Activated T-cell treated with anti-CD3 and anti-CD28 coated beads, Interleukin-2, amount 50 U/mL, for 1 hour (primary cell): Measurements from ENCODE around the gene DDX1.
"Not testable (repeated sequence)": the region's sequence is repeated elsewhere in the genome, so short reads cannot be mapped to it uniquely, and the experiment has no call there.

Experiments
- DNase-seq: peaks from one replicate; pipeline ENCODE4 v3.0.0-alpha.2; 2020

DDX1 gene

DNA sequence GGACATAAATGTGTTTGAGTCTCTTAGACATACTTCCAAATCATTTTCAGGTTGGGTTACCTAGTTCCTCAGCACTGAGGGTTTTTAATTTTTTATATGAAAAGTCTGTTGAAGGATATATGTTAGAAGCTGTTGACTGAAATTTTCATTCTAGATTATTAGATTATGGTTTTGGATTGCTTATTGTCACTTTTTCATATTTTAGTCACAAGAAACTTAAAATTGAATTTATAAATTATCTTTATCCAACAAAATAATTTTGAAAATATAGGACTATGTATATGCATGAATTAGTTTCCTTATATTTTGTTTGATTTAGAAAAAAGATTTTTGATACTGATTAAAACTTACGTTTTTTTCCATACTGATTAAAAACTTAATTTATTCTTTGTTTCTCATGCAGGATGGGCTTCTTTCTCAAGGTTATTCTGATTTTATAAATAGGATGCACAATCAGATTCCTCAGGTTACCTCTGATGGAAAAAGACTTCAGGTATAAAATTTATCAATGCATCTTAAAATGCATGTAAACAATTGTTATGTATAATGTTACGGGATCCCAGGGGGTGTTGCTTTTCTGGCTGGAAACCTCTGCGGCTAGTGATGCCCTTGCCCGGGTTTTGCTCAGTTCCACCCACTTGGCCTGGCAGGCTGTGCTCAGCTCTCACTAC is 26.2 kb downstream of the DDX1 start:
- no peak for DNase-seq

DNA sequence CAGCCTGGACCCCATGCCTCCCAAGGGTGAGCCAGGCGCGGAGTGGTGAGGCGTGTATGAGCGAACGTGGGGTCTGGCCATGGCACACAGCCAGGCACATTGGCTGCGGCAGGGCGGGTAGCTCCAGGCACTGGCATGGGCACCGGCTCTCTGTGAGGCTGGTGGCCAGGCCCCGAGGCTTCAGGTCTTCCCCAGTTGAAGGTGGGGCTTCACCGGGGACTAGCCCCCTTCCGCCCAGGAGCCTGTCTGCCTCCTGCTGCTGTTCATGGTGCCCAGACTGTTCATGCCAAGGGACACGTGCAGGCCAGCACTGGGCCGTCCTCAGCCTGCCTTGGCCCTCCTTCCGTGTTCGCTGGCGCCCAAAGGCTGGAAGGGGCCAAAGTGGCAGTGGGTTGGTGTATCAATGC is 26.8 kb downstream of the DDX1 start:
- no peak for DNase-seq

DNA sequence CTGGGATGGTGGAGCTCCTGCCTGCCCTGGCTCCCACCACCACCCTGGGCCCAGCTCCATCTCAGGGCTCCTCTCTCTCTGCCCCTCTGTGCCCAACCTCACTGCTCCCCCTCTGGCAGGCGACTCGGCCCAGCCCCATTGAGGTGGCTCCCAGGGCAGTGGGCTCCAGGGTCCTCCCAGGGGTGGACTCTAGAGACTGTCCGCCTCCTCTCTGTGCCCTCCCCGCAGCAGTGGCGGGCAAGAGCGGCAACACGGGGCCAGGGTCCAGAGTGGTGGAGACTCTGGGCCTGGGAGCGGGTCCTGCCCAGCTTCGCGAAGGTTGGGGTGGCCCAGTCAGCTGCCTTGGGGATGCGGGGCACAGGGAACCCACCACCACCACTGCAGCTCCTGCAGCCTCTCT is 27.4 kb downstream of the DDX1 start:
- no peak for DNase-seq

DNA sequence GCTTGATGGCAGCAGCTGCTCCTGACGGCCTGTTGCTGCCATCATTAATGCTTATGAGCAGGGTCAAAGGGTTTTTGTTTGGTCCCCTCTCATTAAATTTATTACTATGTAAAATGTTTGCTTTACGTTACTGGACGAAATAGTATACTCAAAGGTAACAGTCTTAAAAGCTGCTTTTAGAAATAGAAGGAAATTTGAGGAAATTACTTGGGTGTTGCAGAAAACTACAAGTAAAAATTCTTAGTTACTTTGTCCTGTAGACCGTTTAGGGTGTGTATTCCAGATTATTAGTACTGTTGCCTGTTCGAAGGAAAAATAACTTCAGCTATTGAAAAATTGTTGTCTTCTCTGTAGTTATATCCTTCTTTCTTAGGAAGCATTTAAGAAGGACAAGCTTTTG is 27.8 kb downstream of the DDX1 start:
- no peak for DNase-seq

DNA sequence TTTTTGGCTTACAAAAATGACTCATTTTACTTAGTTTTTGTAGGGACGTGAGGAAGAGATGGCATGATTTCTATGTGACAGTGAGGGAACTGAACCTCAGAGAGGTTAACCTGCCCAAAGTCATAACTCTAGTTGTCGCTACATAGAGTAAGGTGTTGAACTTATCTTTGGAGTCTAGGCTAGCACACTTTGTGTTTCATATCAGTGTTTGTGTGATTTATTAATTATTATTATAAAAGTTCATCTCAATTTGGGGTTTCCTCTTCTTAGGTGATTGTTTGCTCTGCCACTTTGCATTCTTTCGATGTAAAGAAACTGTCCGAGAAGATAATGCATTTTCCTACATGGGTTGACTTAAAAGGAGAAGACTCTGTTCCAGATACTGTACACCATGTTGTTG is 28.3 kb downstream of the DDX1 start:
- no peak for DNase-seq

DNA sequence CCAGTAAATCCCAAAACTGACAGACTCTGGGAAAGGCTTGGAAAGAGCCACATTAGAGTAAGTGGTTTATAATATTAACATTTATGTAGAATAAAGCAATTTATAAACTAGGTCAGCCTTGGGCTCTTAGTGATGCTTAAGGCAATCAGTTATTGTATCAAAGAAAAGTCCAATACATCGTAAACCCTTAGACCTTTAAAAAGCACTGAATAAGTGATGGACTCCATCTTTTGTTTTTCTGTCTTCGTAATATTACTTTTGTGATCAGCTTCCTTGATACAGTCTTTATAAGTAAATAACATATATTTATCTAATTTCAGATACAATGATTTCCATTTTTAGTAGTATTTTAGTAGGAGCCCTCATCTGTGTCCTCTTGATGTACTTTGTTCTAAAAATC is 28.7 kb downstream of the DDX1 start:
- no peak for DNase-seq

DNA sequence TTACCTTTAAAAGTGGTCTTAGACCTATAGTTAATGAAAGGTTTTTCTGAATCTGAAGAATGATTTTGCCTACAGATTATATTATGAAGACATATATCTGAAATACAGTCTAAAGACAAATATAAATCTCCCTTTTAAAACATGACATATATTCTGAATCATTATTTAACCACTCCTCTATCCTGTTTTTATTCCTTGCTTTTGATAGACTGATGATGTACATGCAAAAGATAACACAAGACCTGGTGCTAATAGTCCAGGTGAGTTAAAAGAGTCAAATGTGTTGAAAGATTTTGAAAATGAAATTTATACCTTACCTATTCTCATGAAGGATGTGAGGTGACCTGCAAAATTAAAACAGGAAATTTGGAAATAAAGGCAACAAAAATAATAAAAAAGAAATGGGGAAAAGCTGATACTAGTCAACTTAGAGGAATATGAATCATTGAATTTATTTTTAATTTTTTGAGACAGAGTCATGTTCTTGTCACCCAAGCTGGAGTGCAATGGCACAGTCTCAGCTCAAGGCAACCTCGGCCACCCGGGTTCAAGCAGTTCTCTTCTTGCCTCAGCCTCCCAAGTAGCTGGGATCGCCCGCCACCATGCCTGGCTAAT is 29.3 kb downstream of the DDX1 start:
- no peak for DNase-seq

DNA sequence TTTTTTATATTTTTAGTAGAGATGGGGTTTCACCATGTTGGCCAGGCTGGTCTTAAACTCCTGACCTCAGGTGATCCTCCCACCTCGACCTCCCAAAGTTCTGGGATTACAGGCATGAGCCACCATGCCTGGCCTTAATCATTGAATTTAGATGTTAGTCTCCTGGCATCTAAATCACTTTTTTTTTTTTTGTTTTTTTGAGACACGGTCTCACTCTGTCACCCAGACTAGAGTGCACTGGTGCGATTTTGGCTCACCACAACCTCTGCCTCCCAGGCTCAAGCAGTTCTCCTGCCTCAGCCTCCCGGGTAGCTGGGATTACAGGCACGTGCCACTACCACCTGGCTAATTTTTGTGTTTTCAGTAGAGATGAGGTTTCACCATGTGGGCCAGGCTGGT is 29.8 kb downstream of the DDX1 start:
- not testable (repeated sequence) for DNase-seq

DNA sequence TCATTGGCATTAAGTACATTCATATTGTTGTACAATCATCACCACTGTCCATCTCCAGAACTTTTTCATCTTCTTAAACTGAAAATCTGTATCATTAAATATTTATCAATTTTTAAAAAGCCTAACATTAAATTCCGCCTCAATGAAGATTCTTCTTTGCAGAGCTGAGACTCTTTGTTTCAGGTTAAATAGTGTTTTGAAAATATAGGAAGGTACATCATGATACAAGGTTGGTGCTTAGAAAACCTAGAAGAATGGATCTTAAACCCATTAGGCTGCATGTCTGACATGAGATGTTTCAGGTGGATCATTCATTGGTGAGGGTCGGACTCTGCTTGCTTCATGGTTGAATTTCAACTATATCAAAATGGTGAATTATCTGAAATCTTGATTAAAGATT is 30.5 kb downstream of the DDX1 start:
- DNase-seq, result no peak

DNA sequence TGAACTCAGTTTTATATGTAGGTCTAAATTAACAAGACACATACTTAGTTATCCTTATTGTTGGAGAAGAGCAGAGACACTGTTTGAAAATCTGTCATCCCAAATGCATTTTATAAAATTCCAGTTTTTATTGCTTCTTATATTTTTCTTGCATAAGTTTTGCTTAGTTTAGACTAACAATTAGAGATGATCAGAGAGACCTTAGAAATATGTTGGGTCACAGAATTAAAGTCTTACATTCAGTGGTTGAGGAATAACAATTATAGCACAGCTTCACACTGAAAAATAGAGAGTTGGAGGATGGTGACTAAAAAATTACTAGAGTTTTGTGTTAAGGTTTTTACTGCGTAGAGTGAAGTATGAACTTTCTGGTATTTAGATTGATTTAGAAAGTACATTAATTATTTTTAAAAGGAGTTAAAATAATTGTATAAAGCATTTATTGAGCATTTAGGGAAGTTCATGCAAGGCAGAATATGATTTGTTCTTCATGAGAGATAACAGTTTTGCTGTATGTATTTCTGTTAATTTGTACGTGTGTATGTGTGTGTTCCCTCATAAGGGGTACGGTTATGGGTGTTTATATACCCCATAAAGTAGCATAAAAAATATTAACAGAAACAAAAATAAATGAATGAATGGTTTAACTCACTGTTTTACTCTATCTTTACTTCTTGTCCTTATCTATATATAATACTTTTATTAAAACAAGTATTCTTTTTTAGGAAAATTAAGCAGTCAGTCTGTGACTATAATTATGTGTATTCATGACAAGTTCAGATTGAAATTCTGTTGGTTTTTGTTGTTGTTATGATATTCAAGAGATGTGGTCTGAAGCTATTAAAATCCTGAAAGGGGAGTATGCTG is 31.2 kb downstream of the DDX1 start:
- no peak for DNase-seq

DNA sequence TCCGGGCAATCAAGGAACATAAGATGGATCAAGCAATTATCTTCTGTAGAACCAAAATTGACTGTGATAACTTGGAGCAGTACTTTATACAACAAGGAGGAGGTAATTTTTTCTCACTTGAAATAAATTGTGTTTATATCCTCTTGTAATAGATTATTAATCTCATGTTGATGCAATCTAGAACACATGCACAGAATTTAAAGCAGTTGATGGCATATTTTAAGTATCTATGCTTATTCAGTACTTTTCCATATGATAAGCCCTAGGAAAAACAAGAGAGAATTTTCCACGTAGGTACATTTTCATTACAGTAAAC is 31.8 kb downstream of the DDX1 start:
- no peak for DNase-seq

DNA sequence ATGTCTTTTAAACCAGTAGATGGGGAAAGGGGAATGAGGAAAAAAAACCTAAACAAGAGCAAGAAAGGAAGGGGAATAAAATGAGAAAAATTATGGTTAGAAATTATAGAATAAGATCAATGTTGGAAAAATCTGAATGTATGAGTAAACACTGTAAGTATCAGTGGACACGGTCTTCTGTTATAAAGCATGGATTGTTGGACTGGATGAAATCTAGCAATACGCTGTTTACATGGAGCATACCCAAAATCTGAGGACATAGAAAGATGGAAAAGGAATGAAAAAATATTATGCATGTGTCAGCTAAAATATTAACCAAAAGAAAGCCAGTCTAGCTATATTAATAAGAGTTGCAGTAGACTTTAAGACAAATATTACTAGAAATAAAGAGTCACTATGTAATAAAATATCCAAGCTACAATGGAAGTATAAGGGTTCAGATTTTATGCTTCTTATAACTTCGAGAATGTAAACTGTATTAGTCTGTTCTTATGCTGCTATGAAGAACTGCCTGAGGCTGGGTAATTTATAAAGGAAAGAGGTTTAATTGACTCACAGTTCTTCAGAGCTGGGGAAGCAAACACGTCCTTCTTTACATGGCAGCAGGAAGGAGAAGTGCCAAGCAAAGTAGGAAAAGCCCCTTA is 32.4 kb downstream of the DDX1 start:
- DNase-seq, result no peak

DNA sequence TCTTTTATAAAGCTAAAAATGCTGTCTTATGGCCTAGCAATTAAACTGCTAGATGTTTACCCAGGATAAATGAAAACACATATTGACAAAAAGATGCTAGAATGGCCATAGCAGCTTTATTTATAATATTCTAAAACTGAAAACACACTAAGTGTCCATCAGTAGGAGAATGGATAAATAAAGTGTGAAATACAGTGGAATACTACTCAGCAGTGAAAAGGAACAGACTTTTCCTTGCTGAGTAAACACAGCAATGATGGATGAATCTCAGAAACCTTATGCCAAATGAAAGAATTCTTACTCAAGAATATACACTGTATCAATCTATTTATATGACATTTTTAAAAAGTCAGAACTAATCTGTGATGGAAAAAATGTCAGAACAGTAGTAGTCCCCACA is 33.2 kb downstream of the DDX1 start:
- DNase-seq, result no peak

DNA sequence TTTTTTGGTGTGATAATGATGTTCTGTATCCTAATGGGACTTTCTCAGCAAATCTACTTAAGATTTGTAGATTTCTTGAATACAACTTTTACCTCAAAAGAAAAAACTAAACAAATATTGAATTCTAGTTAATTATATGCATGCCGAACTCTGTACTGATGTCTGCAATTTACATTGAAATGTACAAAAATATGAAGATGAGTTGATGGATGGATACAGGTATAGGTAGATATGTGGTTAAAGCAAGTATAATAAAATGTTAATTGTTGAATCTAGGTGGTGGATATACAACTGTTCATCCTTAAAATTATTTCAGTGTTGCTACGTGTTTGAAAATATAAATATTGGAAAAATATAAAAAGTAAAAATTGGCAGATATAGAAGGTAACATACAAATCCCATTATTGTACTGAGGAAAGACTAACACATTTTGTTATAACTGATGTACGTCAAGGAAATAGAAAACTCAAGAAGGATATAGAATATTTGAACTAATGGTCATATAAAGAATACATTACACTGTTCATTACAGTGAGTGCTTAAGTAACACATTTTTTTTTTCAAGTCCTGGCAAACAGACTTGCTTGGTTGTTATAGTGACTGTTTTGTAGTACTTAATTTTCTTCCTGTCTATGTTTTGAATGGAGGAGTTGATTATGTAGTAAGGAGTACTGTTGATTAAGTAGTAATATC is 33.8 kb downstream of the DDX1 start:
- DNase-seq, result no peak

DNA sequence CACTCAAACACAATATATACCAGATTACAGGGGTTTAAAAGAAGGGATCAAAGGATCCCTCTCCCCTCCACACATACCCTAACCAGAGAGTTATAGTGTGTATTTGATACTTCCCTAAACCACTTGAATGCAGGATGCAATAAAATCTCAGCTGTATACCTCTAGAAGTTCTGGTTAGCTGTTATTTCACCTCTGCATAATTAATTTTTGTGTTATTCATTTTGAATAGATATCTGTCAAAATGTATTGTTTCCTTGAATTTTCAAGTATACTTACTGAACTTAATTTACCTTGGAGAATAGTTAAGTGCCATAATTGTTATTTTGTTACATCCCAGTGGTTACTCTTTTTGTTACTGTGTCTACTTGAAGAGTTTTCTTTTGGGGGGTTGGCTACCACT is 34.5 kb downstream of the DDX1 start:
- DNase-seq, result no peak

DNA sequence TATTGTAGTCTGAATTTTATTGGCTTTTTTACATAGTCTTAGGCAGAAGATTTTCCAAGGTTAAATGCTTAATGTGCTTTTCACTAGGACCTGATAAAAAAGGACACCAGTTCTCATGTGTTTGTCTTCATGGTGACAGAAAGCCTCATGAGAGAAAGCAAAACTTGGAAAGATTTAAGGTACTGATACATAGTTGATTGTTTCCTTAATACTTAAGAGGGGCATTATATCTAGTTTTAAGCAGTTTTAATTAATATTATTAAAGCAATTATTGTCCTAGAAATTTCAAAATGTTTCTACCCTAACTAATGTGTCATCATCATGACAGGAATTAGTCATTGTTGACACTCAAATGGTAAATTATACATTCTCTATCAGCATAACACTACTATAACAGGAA is 35.3 kb downstream of the DDX1 start:
- no peak for DNase-seq

DNA sequence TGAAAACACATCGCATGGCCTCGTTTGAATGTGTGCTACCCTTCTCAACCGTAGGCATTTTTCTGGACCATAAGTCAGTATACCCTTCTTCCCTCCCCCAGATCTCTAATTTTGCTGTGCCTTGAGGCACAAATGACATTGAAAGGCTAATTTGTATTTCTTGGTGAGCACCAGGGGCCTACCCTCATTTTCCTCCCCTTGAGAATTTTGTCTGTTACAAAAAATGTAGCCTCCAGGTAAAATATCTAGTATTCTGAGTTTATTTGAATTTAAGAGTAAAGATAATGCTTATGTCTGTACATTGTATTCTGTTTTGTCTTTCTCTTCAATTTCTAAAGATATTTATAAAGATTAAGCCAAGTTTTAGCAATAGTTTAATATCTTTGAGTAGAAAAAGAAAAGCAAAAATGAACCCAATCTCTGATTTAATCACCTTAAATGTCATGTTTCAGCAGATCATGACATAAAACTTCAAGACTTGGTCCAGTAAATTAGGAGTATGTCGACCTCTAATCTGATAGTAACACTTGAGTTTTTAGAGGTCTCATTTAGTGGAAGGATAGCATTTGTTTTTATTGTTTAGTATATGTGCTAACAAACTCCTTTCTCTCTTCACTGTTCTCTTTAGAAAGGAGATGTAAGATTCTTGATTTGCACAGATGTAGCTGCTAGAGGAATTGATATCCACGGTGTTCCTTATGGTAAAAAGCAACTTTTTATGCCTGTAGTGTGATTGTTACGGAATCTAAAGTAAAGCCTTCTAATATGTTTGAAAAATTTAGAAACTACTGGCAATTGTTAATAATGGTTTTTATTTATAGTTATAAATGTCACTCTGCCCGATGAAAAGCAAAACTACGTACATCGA is 36.4 kb downstream of the DDX1 start:
- no peak for DNase-seq

DNA sequence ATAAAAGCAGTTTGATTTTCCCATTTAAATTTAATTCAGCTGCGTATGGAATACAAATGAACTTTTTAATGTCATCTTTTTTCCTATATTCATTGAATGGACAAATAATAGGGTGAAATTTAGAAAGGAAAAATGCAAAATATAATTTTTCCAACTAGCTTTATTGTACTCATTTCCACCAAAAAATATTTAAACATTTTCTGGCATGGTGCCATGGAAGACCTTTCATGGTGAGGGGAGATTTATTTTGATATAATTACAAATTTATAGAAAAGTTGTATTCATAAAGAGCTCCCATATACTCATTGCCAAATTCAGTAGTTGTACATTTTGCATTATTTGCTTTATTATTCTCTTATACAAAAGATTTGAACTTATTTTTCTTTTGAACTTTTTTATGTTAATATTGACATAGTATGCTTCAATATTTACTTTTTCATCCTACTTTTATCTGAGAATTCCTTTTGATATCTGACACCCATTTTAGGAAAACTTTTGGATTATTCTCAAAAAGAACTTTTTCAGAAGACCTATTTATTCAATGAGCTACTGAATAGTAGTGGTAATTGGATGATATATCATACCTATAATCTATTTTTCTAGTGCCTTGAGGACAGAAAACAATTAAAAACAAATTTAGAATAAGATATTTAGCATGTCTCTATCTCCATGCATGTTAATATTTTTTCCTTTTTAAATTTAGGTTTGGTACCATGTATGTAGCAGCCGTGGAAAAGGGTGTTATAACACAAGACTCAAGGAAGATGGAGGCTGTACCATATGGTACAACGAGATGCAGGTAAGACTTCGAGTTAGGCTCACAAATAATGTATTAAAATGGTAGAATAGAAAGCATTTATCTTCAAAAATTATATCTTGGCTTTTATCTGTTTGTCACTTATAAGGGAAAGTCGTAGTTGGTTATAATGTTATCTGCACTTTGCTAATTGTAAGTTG is 37.5 kb downstream of the DDX1 start:
- DNase-seq, result no peak

DNA sequence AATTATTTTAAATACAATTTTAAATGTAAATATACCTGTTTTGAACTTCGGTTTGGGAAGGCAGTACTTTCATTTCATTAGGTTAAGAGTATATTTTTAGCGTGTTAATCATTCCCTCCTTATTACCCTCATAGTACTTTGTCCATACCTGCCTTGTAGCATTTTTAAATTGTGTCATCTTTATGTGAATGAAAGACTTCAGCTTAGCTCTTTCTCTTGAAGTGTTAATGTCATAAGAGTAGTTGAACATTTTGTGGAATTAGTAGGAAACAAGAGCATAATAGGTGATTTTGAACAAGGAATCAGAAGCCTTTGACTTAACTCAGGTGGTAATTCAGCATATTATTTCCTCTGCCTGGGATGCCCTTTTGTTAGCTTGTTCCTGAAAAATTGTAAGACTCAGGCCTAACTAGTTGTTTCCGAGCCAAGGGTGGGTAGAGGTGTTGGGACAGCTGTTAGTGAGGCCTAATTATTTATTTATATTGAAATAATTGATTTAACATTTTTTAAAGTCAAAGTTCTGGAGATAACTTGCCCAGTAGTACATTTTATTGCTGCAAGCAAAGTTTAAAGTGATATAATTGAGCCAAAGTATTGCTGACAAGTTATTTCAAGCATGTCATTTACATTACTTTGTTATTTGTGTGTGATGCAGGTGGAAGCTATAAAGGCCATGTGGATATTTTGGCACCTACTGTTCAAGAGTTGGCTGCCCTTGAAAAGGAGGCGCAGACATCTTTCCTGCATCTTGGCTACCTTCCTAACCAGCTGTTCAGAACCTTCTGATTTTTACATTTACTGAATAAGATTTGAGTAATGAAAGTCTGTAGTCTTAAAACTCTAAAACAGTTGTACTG is 38.7 kb downstream of the DDX1 start:
- no peak for DNase-seq
